Globus pallidus (tissue), 1 donor: ENCODE measurements around the gene LRRC36.

Source experiments
- DNase-seq: peaks from one replicate; pipeline ENCODE4 v3.0.0-alpha.2; 2015; ENCODE audit warnings: low spot score

The LRRC36 gene

GRCh38 chr16:67390816-67391423 is 64.3 kb downstream of the LRRC36 start:
- no peak for DNase-seq

- DNase-seq, result peak; percentile 99
Observed at GRCh38 chr16:67391424-67392300, 65.0 kb downstream of the LRRC36 start.

- no peak for DNase-seq
Observed at GRCh38 chr16:67392301-67393059, 65.9 kb downstream of the LRRC36 start.

- peak; percentile 89 for DNase-seq
Observed at GRCh38 chr16:67393111-67393787, 66.6 kb downstream of the LRRC36 start, which contains the start of gene TPPP3. Gene TPPP3, minus strand, starts transcription at chr16:67393498. Its CDS starts 2,387 bp downstream, at chr16:67391111.

GRCh38 chr16:67393788-67394154 is 67.2 kb downstream of the LRRC36 start:
- no peak for DNase-seq

GRCh38 chr16:67394155-67395104 is 67.8 kb downstream of the LRRC36 start:
- DNase-seq, result no peak

- DNase-seq, result no peak
Observed at GRCh38 chr16:67395105-67395457, 68.5 kb downstream of the LRRC36 start.

GRCh38 chr16:67395458-67396158 is 69.0 kb downstream of the LRRC36 start:
- DNase-seq, result no peak

GRCh38 chr16:67396159-67397035 is 69.8 kb downstream of the LRRC36 start:
- DNase-seq, result peak; percentile 53

- DNase-seq, result no peak
Observed at GRCh38 chr16:67397036-67397801, 70.6 kb downstream of the LRRC36 start.

- no peak for DNase-seq
Observed at GRCh38 chr16:67397812-67398545, 71.4 kb downstream of the LRRC36 start.

GRCh38 chr16:67398546-67399217 is 72.1 kb downstream of the LRRC36 start:
- no peak for DNase-seq

GRCh38 chr16:67399218-67399733 is 72.7 kb downstream of the LRRC36 start:
- no peak for DNase-seq

- no peak for DNase-seq
Observed at GRCh38 chr16:67399749-67400704, 73.4 kb downstream of the LRRC36 start.

- DNase-seq, result no peak
Observed at GRCh38 chr16:67400901-67401300, 74.3 kb downstream of the LRRC36 start.
